ENCODE results near the gene PTPRG. TPM values are rescaled to one million over a fixed set of nuclear protein-coding genes. Genes with fewer than 3 reads are reported as not detected.

PTPRG gene
- total and polyA plus RNA-seq, 10 of the 15 experiments (the other 5 are each of a cell fraction or from before 2014, with no cell fraction given): 0.29 to 20.7 (median 1.4) TPM

DNA sequence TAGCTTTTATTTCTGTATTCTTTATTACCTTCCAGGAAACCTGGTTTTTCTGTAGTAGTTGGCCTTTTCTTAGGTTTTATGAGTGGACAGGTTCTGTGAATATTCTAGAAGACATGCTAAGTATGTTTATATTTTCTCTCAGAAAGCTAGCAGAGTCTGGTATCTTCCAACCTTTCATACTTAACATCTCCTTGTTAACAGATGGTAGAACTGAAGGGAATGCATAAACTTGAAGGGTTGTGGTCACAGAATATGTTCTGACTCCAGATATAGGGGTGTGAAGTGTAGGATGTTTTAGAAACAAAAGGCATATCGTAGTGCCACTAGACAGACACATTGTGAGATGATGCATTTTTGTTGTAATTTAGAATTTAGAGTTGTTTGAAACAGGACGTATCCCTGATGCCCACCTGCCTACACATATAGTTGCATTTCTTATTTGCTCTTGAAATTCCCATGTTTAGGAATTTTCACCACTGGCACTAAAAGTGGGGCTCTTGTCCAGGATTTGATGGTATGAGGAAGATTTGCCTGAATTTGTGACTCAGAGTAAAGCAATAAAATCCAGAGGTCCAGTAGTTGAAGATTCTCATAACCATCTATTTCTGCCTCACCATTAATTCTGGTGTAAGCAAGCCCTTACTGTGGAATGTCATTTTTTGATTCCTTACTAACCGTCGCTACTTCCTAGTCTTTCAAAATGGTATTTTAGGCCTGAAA is 537.4 kb downstream of the PTPRG start:
- H3K9ac ChIP-seq (ENCODE audit: control insufficient read depth, insufficient read depth, low read length): no peak overlapping the region
- ATAC-seq: no peak
- SMC1A ChIA-PET (ENCODE audit: uncharacterized antibody, unreplicated experiment): interaction anchor here (1.3 to 1.4 kb wide), 2 partner anchors 14 to 240 kb away, joined by 3 to 5 read pairs; no protein-coding TSS in a partner anchor
- in situ Hi-C loops (cut with MboI) (no loop called here), intact Hi-C loops (cut with micrococcal nuclease; ENCODE audit: unreplicated experiment) (no loop called here)
- RAD21 ChIA-PET (ENCODE audit: unreplicated experiment): no interaction called here
- no peak overlapping the region for H3K4me2 ChIP-seq (ENCODE audit: control insufficient read depth, insufficient read depth)
- POLR2A ChIA-PET: no interaction called here
- no peaks in the 10 kb centered on the region for H3K9me3 ChIP-seq (replicated peaks; ENCODE audit: control insufficient read depth, insufficient read depth, low read length)
- H3K4me3 ChIP-seq: no peak overlapping the region
- no peak overlapping the region for H2AFZ ChIP-seq (ENCODE audit: control insufficient read depth, low read depth, low read length)
- BruUV-seq (replicated peaks): no TSS peak
- CTCF ChIA-PET: no interaction called here
- no peaks in the 10 kb centered on the region; a peak in 1 of 4 replicates for H3K27me3 ChIP-seq (replicated peaks in 1 of 2; ENCODE audit: control insufficient read depth in 2 of 2, insufficient read depth in 2 of 2, low read length in 1 of 2)
- no peaks in the 10 kb centered on the region for H4K20me1 ChIP-seq (ENCODE audit: control insufficient read depth, insufficient read depth)
- H3K36me3 ChIP-seq (ENCODE audit: control insufficient read depth in 2 of 2, insufficient read depth in 2 of 2, low read length in 1 of 2): no peaks in the 10 kb centered on the region
- H3K27ac ChIP-seq (ENCODE audit: control insufficient read depth, insufficient read depth): no peak overlapping the region
- no peak for TF ChIP-seq NFYB (IDR thresholded peaks at IDR 0.05; ENCODE audit: insufficient read depth, low read depth, low read length)
- TF ChIP-seq FOS (IDR thresholded peaks at IDR 0.05; ENCODE audit: borderline replicate concordance, extremely low read depth, insufficient read length): no peak
- TF ChIP-seq EED (IDR thresholded peaks at IDR 0.05; ENCODE audit: low read depth): no peak
- TF ChIP-seq ZNF207 (IDR thresholded peaks at IDR 0.05; ENCODE audit: borderline replicate concordance): no peak
- TF ChIP-seq ZNF217 (IDR thresholded peaks at IDR 0.05): no peak
- no peak for TF ChIP-seq ZNF622 (IDR thresholded peaks at IDR 0.05)
- no peak for TF ChIP-seq NR2C1 (IDR thresholded peaks at IDR 0.05)
- TF ChIP-seq, protein P1, sequence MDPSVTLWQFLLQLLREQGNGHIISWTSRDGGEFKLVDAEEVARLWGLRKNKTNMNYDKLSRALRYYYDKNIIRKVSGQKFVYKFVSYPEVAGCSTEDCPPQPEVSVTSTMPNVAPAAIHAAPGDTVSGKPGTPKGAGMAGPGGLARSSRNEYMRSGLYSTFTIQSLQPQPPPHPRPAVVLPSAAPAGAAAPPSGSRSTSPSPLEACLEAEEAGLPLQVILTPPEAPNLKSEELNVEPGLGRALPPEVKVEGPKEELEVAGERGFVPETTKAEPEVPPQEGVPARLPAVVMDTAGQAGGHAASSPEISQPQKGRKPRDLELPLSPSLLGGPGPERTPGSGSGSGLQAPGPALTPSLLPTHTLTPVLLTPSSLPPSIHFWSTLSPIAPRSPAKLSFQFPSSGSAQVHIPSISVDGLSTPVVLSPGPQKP (IDR thresholded peaks at IDR 0.05; ENCODE audit: low read depth, low read length): no peak
- no peak for DNase-seq (ENCODE audit: low read depth, low spot score)
- H3K79me2 ChIP-seq (ENCODE audit: control insufficient read depth, insufficient read depth, low read length): no peaks in the 10 kb centered on the region
- FAIRE-seq: no peak
- WGBS (ENCODE audit: insufficient coverage, insufficient replicate concordance, low lambda C conversion rate, missing lambda C conversion rate): 33% methylated on average over 4 of the region's 4 CpGs
- no peaks in the 10 kb centered on the region for H3K4me1 ChIP-seq (ENCODE audit: control insufficient read depth, insufficient read depth, low read length)
